Renal cortical epithelial cell (primary cell): ENCODE data around the gene STAT5B. TPM values are rescaled to one million over a fixed set of nuclear protein-coding genes. Genes with fewer than 3 reads are reported as not detected.

Experiments used
- DNase-seq: peaks from one replicate; pipeline ENCODE4 v3.0.0-alpha.2; 2011; ENCODE audit warnings: low read depth
- total RNA-seq: library from RNA; depleted of rRNA; stranded (reverse); fragments of >200 nt; gene quantifications from 2 replicates; pipeline ENCODE4 v1.2.3, GENCODE V29; 2014

STAT5B gene
- total RNA-seq, 1 donor from 2014 or later, result 27.2 TPM

DNA sequence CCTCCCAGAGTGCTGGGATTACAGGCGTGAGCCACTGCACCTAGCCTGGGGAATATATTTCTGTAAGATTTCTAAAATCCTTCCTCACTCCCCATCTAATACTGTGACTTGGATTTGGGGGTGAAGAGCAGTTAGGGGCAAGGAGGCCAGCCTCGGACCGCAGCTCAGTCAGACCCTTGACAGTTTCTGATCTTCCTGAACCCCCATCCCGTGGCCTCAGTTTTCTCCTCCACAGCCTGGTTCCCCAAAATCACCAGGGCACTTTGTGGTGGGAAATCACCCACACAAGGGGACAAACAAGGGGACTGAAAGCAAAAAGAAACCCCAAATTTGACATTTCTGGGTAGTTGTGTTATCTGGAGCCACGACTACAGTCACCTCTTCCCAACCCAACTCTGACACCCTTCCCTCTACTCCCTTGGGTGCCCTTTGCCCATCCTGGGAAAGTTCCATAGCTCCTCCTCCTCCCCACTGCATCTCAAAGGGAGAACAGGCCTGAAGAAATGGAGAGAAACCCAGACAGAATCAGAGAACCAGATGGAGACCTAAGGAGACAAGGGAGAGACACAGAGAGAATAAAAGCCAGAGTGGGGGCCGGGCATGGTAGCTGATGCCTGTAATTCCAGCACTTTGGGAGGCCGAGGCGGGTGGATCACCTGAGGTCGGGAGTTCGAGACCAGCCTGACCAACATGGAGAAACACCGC, 9.3 kb upstream of the STAT5B start:
- no peak for DNase-seq

DNA sequence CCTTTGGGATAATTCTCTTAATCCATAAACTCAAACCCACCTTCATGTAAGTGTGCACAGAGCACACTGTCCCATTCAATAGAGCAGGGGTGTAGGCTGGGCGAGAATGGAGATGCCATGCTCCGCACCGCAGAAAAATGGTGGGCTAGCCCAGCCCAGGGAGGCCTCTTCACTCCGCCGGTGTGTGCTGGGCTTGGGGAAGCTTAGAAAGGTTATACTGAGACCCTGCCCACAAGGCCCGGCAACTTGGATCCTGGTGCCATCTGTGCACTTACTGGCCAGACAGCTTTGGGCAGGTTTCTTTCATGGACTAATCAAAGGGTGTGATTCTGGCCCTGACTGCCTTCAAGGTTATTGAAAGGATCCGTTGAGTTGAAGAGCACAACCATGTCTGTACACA, 8.4 kb upstream of the STAT5B start:
- no peak for DNase-seq

DNA sequence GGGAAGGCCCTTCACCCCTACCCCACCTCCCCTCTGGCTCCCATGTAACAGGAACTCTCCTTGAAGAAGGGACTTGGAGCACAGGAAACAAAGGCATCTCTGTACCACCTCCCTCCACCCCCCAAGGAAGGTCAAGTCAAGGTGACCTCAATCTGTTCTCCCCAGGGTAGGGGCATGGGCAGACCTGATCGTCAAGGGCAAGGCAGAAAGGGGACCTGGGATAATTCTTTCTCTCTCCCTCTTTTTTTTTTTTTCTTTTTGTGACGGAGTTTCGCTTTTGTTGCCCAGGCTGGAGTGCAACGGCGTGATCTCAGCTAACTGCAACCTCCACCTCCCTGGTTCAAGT, 7.8 kb upstream of the STAT5B start:
- DNase-seq, result no peak

DNA sequence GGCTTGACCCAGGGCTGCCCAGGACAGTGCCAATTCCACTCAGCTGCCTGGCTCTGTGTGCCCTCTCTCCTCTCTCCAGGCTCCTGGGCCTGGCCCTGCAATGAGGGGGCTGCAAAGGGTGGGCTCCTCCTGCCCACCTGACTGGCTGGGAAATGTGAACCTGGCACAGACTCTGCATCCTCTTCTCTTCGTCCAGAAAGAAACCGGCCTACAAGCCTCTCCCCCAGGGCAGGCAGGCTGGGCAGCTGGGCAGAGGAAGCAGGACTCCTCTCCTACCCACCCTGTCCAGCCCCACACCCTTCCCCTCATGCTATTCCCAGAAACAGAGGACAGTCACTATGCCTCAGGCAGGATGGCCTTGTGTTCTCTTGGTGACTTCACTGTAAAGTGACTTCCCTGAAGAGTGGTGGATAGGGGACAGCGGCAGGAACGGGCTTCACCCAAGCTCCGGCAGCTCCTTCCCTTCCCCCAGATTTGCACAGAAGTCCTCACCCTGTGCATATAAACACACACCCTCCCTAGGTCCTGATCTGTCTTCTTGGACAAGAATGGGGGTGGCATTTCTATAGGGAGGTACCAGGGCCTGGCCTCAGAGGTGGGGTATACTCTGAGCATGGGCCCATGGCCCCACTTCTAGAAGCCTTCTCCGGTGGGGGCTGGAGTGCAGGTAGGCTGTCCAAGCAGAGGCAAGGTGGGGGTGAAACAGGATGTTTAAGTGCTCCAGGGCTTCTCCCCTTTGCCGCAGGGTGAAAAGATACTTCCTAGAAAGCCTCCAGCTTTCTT, 7.2 kb upstream of the STAT5B start:
- DNase-seq, result no peak

DNA sequence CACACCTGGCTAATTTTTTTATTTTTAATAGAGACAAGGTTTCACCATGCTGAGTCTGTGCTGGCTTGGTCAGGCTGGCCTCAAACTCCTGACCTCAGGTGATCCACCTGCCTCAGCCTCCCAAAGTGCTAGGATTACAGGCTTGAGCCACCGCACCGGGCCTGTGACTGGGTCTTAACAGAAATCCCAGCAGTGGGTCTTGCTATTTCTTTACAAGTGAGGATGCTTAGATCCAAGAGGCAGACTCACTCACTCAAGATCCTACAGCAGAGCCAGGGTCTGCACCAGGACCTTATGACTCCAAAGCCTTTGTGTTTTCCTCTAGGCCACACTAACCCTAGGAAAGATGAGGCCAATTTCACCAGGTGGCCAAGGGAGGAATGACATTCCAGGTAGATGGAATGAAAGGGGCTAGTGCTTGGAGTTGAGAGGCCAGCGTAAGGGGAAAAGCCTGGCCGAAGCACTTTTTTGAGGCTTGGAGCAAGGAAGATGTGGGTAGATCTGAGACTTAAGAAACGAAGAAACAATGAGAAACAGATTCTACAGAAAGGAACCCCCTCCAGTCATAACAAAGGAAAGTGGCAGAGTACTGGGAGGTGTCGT, 6.4 kb upstream of the STAT5B start:
- DNase-seq, result no peak

DNA sequence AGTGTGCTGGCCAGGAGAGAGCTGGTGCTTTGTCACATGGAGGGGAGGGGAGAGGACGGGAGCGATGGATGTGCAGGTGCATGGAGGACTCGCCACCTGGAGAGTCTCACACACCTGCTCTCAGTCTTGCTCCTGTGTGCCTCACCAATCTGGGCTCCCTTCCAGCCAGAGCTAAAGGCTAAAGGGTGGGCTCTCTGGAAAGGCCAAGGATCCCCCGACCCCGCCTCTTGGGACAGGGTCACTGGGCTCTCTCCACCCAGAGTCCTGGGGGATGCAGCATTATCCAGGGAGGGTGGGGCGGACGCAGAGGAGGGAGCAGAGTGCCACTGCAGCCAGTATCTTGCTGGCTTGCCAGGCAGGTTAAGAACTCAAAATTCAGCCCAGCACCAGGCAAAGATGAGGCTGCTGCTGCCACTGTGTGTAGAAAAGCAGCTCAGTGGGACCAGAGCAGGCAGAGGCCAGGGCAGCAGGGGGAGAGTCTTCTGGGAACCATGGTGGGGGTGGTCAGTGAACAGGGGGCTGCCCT, 5.4 kb upstream of the STAT5B start:
- DNase-seq, result no peak

DNA sequence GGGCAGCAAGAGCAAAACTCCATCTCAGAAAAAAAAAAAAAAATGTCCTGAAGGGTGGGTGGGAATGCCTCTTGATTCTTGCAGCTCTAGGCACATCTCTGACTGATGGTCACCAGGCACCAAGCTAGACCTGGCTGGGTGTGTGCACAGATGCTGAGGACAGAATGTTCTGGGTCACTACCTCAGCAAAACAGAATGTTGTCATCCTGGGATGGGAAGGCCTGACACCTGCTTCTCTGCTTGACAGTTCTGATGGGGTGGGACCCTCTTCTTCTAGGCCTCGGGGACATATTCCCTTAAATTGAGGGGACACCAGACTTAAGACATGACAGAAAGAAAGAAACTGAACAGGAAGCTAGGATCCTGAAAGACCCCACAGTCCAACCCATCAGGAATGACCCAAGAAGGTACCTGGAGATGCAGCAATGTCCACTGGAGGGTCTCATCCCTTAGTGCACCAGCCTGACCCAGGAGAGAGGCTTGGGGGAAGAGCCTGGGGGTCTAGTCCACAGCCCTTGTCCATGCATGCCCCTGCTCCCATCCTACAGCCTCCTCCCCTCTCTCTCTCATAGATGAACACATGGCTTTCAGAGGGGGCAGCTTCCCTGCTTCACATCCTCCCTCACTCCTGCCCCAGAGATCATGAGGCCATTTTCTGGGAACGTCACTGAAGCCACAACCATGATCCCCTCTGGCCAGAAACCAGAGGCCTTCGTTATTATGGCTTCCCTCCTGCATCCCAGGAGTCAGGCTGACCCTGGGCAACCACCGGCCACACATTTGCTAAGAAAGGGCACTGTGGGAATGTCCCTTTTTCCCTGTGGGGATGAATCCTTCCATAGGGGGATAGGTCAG, 3.8 kb upstream of the STAT5B start:
- DNase-seq, result no peak

DNA sequence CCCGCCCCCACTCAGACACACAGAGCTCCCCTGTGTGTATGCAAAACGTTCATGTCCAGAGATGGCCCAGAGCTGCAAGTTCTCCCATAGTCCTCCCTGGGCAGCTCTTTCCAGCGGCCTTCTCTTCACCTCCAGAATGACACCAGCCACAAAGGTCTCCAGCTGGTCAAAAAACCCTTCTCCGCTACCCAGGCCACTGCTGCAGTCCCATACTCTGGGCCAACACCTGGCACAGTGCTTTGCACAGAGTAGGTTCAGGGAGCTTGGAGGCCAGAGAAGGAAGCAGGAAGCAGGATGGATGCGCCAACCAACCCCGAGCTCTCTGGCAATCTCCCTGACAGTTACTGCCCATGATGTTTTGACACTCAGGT, 1.1 kb upstream of the STAT5B start:
- no peak for DNase-seq

DNA sequence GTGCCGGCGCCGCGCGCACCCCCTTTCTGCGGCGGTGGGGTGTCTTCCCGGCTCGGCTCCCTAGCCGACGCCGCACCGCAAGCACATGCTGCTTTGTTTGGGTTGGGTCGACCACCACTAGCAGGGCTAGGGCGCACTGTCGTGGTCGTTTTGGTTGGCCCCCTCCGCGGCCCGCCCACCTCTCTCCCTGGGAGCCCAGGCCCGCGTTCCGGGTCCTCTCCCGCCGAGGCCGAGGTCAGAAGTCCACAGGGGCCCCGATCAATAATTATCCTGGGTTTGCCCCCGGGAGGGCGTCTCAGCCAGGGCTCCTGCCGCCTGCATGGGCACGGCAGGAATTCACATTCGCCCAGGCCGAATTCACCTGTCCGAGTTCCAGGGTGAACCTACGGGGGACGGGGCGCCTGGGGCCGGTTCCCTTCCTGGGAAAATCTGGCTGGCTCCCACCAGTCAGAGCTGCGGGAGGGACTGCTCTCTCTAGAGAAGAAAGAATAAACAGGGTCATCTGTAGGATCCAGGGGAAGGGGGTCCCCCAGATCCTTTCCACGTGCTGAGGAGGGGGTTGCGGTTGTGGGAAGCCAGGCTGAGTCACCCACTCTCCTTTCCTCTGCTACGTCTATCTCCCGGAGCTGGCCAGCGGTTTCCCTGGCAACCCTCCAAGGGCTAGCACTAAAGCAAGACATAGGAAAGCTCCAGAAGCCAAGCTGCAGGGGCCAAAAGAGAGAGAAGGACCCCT, 584 bp upstream of the STAT5B start:
- peak; percentile 78 for DNase-seq

DNA sequence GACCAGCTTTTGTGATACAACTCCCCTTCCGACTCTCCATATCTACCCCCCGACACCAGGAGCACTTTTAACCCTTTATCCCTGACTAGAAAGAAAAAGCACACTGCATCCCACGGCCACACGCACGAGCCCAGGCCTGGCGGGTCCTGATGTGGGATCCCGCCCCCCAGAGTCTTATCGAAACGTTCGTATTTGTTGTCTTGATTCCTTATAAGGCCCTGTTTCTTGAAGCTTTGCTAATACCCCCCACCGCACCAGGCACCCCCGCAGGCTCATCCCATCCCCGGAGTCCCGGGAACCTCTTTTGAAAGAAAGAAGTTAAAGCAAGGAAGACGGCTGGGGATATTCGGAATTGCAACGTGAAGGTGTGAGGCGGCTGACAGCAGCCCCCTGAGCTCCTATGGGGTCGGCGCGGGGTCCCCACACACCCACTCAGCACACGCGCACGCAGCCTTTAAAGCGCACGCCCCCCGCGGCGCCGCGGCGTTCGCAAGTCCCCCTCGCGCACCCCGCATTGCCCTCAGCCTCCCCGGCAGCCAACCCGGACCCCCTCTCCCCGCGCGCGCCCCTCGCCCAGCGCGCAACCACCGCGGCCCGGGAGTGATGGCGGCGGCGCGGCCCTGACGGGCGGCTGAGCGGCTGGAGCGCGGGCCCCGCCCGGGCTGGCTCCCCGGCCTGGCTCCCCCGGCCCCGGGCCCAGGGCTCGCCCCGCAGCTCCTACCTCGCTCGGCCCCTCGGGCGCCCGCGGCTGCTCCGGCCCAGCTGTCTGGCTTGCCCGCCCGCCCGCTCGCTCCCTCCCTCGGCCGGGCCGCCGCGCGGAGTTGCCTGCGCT, 448 bp downstream of the STAT5B start:
- no peak for DNase-seq

DNA sequence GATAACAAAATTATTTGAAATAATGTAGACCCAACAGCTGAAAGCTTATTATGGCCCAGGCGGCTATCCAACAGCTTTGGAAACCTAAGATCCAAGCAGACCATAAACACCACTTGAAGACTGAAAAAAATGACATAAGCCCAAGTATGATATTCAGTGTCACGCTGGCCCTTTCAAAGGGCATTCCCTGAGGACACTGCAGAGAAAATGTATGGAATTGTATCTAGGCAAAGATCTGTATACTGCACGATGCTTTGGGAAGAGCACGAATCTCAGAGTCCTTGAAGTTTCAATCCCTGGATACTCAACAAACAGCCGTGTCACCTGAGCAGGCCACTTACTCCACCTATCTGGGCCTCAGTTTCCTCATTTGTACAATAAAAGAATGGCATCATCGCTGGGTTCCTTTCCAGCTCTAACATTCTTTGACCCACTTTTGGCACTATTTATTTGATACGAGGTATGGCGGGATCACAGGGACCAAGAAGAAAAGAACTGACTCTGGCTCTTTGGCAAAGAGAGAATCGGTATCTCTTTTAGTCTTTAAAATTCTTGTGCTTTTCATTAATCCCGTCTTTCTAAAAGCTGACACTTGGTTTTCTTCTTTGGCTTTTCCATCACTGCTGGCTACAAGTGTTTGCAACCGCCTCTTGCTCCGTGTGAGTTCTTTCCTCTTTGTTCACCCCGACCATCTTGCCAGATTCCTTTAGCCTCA, 1.2 kb downstream of the STAT5B start:
- DNase-seq, result no peak

DNA sequence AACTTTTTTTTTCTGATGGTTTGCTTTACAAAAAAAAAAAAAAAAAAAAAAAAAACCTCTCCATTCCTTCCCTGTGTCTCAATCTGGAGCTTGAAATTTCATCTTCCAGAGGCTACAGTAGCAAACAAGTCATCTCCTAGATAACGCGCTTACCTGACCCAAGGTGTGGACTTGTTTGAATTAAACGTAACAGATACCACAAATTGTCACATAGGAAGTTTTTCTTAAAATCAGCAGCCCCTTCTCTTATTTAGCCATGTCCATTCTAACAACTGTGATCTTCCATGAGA, 2.0 kb downstream of the STAT5B start:
- no peak for DNase-seq

DNA sequence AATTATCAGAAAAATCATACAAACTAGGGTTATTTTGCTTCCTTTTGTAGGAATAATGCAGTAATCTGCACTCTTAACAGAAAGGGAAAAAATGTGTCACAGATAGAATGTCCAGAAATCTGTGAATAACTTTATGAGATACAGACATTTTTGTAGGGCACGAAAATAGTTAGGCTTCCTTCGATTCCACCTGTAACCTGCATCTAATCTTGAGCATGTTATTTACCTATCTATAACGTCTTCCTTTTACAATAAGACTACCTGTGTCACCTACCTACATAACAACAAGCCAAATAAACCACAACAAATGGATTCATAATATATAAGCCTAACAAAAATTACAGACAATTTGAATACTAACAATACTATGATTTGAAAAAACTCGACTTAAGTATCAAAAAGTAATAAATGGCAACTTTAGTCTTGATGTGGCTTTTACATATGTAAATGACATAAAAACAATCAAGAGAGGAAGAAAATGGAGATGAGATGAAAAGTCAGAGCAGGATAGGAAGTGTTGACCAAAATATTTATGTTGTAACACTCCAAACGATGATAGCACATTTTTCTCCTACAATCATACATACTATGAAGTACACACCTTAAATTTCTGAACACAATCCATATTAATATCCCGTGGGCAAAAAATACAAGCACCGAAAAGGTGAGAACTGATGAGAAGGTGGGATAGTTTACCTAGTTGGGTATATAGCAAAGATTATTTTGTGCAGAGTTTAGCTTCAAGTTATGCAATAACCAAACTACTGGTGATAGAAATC, 2.5 kb downstream of the STAT5B start:
- no peak for DNase-seq

DNA sequence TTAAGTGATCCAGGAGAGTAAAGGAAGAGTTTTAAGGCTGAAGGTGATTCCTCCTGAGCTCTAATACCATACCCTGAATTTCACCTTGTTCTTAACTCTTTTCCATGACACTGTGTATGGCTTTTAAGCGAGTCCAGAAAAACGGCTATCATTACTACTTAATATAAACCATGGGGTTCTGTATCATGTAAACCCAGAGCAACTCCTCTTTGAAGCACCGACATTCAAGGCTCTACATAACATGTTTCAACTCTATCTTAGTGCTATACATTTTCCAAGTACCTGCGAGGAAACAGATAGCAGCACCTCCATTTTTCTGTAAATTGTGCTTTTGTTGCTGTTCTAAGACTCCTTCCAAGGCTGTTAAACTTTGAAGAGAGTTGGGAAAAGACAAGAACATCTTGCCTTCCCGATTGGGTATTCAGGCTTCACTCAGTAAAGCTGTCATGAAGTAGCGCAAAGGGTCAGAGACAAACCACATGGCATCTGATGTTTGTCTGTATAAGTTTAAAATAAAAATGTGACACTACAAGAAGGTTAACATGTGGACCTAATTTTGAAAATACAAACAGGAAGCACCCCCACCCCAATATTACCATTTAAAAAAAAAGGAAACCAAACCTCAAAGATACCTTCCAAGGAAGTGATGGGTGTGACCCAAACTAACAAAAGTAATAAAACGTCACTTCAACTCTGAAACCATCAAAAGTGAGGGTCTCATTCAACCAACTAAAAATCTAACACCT, 3.9 kb downstream of the STAT5B start:
- DNase-seq, result no peak

DNA sequence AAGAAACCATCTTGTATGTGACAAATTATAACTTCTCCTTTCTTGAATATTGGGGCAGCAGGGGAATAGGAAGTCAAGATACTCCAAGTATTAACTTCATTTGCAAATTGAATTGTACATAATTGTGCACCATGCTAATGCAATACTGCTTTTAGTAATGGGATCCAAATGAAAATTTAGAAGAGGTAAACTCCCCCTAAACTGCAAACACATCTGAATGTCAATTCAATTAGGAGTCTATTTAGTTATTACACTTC, 4.5 kb downstream of the STAT5B start:
- no peak for DNase-seq

DNA sequence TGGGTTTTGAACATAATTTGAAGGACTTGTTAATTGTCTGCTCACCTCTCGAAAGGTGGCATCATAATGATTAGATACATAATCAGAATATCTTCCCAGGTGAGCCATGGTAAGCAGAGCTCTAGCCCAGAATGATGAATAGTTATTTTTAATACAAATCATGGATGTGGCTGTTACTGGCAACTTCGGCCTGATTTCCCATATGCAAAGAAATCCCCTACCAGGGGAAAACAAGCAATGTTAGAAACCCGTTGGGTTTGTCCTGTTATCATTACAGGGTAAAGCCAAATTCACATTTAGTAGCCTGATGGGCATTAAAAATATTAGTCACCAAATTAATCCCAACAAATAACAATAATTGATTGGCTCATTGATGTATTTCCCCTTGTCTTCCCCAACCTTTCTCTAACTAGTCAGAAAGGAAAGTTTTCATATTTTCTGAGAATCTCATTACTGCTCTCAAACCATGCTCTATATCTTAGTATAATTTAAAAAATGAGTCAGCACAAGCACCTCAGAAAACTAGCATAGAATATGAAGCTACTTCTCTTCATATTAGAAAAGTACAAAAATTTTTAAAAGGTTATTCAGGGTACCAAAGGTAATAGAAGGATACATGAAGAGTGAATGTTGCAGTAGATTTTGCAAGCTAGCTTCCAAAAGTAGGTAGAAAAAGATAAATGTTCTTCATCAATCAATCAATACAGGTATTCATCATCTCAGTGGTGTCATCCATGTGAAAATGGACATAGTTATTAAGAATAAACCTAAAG, 5.0 kb downstream of the STAT5B start:
- no peak for DNase-seq

DNA sequence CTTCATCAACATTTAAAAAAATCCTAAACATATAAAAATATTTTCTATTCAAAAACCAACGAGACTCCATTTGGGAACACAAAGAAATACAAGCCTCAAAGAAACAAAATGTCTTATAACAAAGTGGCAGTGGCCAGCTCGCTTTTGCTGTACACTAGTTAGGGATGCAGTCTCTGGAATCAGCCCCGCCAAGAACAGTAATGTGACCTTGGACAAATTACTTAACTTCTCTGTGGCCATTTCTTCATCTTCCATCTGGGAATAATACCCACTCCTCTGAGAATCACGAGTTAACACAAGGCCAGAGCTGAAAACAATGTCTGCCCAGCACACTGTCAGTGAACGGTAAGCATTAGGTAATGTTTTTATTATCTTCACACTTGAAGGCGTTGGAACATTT, 5.6 kb downstream of the STAT5B start:
- no peak for DNase-seq

DNA sequence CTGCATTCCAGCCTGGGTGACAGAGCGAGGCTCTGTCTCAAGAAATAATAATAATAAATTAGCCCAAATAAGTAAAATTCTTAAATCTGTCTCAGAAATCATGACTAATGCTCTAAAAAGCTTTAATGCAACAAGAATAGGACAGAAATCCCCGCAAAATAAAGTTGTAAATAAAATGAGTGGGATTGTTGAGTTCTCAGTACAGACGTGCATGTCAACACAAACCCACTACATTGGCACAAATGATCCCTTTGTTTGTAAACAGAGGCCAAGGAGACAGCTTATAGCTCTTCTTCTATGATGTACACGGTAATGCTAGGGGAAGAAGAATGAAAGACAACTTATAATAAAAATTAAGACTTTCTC, 6.0 kb downstream of the STAT5B start:
- DNase-seq, result no peak
